Endometrial microvascular endothelial cells (primary cell): ENCODE measurements around the gene MIDN. TPM values are rescaled to one million over a fixed set of nuclear protein-coding genes. Genes with fewer than 3 reads are reported as not detected.
"Not testable (repeated sequence)": the region's sequence is repeated elsewhere in the genome, so short reads cannot be mapped to it uniquely, and the experiment has no call there.

Experiments
- in situ Hi-C: cut with HindIII; loops from 2 replicates; pipeline ENCODE4 v1.10.0; 2017; ENCODE audit warnings: low sequenced_read_pairs, low pct_unique_long_range_greater_than_20kb; ENCODE audit errors: inconsistent ontology term
- total RNA-seq: library from RNA; depleted of rRNA; stranded (reverse); fragments of >200 nt; gene quantifications from one replicate; pipeline ENCODE4 v1.2.3, GENCODE V29; 2015; ENCODE audit errors: inconsistent ontology term

MIDN gene
- total RNA-seq = 13.8 TPM

DNA sequence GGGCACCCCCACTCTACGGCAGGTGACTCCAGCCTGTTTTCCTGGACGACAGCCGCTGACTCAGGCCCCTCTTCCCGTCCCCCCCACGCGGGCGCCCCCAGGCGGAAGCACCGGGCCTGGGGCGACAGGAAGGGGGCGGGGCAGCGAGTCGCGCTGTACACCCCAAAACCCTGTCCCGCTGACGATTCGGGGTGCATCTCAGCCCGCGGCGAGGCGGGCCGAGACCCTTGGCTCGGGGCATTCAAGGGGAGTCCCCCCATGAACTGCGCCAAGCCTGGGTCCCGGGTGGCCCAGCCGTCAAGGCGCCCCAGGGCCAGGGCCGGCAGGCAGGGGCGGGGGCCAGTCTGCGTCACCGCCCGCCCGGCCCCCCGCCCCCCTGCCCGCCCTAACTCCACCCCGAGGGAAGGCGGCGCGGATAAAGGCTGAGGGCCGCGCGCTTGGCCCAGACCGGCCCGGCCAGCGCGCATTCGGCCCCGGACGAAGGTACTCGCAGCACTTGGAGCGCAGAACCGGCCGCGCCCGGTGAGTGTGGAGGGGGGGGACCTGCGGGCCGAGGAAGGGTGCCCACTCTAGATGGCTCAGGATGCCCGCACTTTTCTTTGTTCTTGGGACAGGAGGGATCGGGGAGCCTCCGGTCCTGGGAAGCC, at the start of gene MIDN:
Gene MIDN (plus strand): TSS at position 445 of the 647 bp plus-strand sequence. CDS start 1,714 bp downstream, outside the sequence.
- in situ Hi-C loops = no loop called here

- in situ Hi-C loops = no loop called here
Measured at GRCh38 chr19:1199531-1199930, 48.9 kb upstream of the MIDN start.

DNA sequence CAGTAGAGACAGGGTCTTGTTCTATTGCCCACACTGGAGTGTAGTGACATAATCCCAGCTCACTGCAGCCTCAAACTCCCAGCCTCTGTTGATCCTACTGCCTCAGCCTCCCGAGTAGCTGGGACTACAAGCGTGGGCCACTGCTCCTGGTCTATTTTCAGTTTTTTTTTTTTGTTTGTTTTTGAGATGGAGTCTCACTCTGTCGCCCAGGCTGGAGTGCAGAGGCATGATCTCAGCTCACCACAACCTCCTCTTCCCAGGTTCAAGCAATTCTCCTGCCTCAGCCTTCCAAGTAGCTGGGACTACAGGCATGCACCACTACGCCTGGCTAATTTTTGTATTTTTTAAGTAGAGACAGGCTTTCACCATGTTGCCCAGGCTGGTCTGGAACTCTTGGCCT, 47.8 kb upstream of the MIDN start:
- in situ Hi-C loops = not testable (repeated sequence)

GRCh38 chr19:1205114-1206099, 43.0 kb upstream of the MIDN start, which contains the start of gene STK11:
STK11 (plus strand) TSS chr19:1205778; CDS start chr19:1206914, 1,136 bp downstream.
- in situ Hi-C loops = no loop called here

DNA sequence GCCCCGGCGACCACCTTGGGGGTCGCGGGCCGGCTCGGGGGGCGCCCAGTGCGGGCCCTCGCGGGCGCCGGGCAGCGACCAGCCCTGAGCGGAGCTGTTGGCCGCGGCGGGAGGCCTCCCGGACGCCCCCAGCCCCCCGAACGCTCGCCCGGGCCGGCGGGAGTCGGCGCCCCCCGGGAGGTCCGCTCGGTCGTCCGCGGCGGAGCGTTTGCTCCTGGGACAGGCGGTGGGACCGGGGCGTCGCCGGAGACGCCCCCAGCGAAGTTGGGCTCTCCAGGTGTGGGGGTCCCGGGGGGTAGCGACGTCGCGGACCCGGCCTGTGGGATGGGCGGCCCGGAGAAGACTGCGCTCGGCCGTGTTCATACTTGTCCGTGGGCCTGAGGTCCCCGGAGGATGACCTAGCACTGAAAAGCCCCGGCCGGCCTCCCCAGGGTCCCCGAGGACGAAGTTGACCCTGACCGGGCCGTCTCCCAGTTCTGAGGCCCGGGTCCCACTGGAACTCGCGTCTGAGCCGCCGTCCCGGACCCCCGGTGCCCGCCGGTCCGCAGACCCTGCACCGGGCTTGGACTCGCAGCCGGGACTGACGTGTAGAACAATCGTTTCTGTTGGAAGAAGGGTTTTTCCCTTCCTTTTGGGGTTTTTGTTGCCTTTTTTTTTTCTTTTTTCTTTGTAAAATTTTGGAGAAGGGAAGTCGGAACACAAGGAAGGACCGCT, 42.1 kb upstream of the MIDN start:
- in situ Hi-C loops = no loop called here

DNA sequence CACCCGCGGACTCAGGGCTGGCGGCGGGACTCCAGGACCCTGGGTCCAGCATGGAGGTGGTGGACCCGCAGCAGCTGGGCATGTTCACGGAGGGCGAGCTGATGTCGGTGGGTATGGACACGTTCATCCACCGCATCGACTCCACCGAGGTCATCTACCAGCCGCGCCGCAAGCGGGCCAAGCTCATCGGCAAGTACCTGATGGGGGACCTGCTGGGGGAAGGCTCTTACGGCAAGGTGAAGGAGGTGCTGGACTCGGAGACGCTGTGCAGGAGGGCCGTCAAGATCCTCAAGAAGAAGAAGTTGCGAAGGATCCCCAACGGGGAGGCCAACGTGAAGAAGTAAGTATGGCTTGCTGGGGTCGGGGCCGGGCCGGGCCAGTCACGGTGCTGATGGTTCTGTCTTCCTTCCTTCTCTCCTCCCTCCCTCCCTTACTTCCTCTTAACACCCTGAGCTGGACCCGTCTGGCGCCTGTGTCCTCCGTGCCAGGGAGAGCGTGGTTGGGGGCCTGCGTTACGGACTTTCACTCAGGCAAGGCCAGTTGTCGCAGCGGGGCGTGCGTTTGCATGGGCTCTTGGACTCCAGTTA, 41.4 kb upstream of the MIDN start:
- in situ Hi-C loops = no loop called here

DNA sequence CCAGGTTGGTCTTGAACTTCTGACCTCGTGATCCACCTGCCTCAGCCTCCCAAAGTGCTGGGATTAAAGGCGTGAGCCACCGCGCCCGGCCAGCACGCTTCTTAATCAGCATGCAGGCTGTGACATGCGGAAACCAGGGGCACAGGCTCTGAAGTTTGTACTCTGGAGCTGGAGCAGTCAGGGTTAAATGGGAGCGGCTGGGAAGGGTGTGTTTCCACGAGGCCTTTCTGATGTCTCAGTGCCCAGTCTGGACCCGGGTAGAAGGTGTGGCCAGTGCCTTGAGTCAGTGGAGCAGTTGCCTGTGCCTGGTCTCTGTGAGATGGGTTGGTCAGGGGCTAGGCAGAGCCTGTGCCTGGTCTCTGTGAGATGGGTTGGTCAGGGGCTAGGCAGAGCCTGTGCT, 39.6 kb upstream of the MIDN start:
- in situ Hi-C loops = not testable (repeated sequence)

- in situ Hi-C loops = no loop called here
Measured at GRCh38 chr19:1210227-1210538, 38.2 kb upstream of the MIDN start.

DNA sequence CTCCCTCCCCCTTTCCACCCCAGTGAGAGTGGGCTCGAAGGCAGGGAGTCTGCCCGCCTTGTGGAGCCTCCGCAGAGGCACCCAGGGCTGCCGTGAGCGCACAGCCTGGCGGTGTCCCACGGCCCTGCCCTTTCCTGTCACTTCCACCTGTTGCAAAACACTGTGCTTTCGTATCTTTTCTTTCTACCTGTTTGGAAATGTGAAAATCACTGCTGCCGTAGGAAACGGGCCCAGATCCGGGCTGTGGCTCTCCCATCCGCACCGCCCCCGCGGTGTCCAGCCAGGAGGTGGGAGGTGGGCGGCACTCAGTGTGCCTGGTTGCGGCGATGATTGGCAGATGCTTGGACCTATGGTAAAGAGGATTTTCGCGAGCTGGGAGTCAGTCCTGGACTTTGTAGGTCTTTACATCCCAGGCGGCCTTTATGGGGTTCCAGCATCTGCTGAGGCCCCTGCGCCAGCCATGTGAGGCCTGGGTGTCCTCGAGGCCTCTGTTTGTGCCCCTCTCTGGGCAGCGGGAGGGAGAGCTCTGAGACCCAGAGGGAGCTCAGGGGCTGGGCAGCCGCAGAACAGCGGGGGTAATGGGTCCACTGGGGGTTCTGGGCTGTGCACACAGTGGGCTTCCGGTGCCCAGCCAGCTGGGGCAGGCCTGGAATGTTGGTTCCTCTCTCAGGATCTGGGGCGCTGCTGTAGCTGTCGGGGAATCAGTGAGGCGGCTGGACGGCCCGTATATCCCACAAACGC, 36.7 kb upstream of the MIDN start:
- in situ Hi-C loops = no loop called here

- in situ Hi-C loops = no loop called here
Measured at GRCh38 chr19:1213391-1214286, 34.7 kb upstream of the MIDN start.

DNA sequence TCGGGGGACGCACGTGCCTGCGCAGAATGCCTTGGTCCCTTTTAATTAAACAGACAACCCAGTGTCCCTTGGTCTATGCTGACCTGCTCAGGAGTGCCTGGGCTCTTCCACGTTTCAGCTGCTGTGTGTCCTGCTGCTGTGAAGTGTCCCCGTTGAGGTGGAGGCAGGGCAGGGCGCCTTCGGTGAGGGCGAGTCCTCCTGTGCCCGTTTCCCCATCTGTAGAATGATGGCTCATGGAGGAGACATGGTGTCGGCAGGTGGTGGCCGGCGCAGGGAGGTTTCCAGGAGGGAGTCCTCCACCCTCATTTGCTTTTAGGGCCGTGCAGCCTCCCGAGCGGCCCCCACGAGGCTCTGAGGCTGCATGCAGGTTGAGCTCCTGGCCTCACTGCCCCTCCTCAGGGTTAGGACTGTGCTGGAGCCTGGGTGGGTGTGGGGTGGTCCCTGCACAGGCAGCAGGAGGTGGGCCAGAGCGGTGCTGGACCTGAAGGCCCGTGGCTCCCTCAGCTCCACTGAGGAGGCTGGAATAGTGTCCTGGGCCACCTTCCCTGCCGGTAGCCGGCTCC, 34.0 kb upstream of the MIDN start:
- in situ Hi-C loops = no loop called here

GRCh38 chr19:1214862-1215731, 33.3 kb upstream of the MIDN start:
- in situ Hi-C loops = no loop called here

DNA sequence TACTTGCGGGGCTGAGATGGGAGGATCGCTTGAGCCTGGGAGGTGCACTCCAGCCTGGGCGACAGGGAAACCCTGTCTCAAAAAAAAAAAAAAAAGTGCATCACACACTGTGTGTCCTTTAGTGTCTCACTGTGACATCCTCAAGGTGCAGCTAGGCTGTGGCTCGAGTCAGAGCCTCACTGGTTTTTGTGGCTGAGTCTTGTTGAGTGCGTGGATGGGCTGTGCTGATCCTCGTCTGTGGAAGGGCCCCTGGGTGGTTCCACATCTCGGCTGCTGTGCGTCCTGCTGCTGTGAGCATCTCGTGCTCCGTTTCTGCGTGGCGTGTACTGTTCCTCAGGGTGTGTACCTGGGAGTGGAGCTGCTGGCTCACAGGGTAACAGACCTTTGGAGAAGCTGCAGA, 31.6 kb upstream of the MIDN start:
- in situ Hi-C loops = no loop called here

DNA sequence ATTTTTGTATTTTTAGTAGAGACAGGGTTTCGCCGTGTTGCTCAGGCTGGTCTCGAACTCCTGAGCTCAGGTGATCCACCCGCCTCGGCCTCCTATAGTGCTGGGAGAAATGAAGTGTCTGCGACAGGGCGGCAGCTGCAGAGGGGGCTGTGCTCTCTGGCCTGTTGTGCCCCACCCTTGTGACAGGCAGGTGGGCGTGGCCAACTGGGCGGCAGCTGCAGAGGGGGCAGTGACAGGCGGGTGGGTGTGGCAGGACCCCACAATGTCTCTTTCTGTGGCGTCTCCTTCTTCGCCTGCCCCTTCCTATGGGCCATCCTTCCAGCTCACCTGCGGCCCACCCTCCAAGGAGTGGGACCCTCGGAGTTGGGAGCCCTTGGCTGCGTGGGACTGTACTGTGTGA, 31.0 kb upstream of the MIDN start:
- in situ Hi-C loops = no loop called here

GRCh38 chr19:1218751-1219567, 29.4 kb upstream of the MIDN start:
- in situ Hi-C loops = no loop called here
